KOPT-K1 (cell line): ENCODE measurements around the gene ABTB2.
"Not testable (repeated sequence)": the region's sequence is repeated elsewhere in the genome, so short reads cannot be mapped to it uniquely, and the experiment has no call there.

Source experiments
- H3K27ac ChIP-seq: fragments of 200-600 bp; sonication (generic); 2 replicates; pipeline ENCODE4 v1.5.1; 2016; ENCODE audit warnings: antibody characterized with exemption, mild to moderate bottlenecking, low read depth, low read length; ENCODE audit not compliant: poor library complexity, severe bottlenecking
- H3K36me3 ChIP-seq: fragments of 200-600 bp; sonication (generic); 2 replicates; pipeline ENCODE4 v1.5.1; 2017; ENCODE audit warnings: antibody characterized with exemption, mild to moderate bottlenecking, low read length, moderate library complexity; ENCODE audit not compliant: insufficient read depth
- H3K9me3 ChIP-seq: fragments of 200-600 bp; sonication (generic); 2 replicates; pipeline ENCODE4 v1.5.1; 2017; ENCODE audit warnings: antibody characterized with exemption, low read length, mild to moderate bottlenecking; ENCODE audit not compliant: insufficient read depth, poor library complexity, severe bottlenecking

Gene ABTB2

DNA sequence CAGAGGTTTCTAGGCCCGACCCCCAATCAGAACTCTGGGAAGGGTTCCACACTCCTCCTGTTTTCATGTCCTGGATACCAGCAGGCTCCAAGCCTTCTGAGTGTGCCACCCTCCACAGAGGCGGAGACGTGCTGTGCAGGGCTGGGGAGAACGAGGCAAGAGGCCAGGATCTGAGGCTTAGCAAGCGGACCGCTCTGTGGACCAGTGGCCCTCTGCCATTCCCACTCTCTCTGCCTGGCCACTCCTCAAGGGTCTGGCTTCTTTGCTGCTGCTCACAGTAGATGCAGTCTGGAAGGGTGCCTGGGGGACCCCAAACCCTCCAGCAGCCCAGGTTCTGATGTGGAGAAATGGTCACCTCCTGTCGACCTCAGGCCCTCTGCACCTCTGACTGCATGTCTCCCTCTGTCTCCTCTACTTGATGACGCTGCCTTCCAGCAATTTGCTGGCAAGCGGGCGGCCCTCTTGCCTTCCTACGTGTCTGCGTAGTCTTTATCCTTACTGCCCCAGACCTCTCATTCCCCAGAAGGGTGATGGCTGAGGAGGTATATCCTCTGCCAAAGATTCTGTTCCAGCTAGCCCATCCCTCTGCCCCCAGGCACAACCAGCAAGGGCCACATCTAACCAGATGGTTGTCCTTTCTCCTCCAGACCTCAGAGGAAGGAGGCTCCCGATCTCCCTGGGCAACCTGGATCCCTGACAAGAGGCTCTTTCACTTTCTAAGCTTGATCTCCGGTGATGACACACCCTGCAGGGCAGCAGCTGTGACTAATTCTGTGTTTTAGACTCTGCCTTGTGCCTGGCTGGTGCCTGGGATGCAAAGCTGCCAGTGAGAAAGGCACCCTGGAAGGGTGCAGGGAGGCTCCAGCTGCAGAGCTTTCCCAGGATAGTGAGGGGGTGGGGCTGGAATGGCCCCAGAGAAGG lies 165.1 kb downstream of the ABTB2 start:
- Histone ChIP-seq H3K36me3 (no peaks in the 10 kb centered on the region), H3K27ac (no peak overlapping the region), H3K9me3 (no peaks in the 10 kb centered on the region)

DNA sequence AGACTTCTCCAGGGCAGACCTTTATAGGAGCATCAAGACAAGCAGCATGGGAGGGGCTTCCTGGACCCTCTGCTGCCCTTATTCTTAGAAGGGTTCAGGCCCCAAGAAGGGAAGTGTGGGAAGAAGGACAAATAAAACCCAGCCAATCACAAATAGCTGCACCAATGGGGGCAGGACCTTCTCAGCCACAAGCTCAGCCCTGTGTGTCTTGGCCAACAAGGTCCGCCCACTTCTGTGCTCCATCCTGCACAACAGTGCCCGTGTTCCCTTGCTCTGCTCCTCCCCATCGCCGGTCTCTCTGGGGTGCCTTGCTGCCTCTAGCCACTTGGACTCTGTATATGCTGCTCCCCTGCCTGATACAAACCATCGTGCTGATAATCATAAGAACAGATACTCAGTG lies 166.2 kb downstream of the ABTB2 start:
- H3K27ac ChIP-seq, result no peak overlapping the region
- H3K36me3 ChIP-seq, result no peaks in the 10 kb centered on the region
- no peaks in the 10 kb centered on the region for H3K9me3 ChIP-seq

DNA sequence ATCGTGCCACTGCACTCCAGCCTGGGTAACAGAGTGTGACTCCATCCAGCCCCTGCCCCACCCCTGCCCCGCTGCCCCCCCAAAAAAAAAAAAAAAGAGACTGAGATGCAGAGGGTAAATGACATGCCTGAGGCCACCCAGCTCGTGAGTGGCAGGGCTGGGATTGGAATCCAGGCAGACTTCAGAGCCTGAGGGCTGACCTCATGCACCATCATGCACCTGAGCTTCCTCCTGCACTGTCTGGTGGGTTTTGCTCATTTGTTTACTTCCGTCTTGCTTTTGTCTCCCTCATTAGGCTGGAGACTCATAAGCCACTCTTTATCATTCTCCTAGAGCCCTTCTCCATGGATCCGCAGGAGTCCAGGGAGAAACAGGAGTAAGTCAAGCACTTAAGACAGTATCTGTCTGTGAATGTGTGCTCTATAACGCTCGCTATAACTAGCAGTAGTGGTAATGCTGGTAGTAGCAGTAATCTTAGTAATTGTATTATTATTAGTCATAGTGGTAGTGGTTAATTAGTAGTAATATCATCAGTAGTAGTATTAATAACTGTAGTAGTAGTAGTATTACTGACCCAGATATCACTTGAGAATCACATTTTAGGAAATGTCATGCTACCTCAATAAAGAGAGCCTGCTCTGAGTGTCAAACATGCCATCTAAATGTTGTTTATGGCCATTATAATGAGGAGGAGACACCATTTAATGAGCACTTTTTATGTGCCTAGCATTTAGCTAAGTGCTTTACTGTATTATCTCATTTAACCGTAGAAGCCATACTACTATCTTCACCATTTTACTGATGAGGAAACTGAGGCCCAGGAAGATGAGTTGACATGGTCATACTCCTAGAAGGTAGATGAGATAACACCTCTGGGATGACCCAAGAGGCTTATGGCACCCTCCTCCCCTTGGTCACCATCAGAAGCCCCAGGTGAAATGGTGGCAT lies 167.3 kb downstream of the ABTB2 start:
- H3K27ac ChIP-seq, result no peak overlapping the region
- no peaks in the 10 kb centered on the region for H3K36me3 ChIP-seq
- no peaks in the 10 kb centered on the region for H3K9me3 ChIP-seq

DNA sequence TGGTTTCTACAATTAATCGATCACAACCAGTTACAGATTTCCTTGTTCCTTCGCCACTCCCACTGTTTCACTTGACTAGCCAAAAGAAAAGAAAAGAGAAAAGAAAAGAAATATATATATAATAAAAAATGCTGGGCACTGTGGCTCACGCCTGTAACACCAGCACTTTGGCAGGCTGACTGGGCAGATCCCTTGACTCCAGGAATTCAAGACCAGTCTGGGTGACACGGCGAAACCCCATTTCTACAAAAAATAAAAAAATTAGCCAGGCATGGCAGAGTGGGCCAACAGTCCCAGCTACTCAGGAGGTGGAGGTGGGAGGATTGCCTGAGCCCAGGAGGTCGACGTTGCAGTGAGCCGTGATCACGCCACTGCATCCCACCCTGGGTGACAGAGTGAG lies 168.6 kb downstream of the ABTB2 start:
- Histone ChIP-seq H3K36me3 (no peaks in the 10 kb centered on the region), H3K9me3 (no peaks in the 10 kb centered on the region), H3K27ac (no peak overlapping the region)

DNA sequence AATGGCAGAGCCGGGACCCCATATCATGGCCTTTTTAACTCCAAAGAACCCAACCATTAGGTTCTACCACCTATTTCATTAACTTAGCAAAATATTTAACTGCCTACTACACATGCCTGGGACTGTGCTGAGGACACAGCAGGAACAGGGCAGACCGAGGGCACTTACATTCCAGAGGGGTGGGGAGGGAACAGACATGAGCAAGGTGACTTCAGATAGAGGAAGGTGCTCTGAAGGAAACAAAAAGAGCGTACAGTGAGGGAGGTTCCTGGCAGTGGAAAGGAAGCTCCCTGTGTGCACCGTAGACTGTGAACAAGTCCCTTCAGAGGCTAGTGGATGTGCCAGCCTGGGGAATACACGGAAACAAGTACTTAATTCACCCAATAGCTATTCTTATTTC lies 169.6 kb downstream of the ABTB2 start:
- Histone ChIP-seq H3K9me3 (no peaks in the 10 kb centered on the region), H3K36me3 (no peaks in the 10 kb centered on the region)

DNA sequence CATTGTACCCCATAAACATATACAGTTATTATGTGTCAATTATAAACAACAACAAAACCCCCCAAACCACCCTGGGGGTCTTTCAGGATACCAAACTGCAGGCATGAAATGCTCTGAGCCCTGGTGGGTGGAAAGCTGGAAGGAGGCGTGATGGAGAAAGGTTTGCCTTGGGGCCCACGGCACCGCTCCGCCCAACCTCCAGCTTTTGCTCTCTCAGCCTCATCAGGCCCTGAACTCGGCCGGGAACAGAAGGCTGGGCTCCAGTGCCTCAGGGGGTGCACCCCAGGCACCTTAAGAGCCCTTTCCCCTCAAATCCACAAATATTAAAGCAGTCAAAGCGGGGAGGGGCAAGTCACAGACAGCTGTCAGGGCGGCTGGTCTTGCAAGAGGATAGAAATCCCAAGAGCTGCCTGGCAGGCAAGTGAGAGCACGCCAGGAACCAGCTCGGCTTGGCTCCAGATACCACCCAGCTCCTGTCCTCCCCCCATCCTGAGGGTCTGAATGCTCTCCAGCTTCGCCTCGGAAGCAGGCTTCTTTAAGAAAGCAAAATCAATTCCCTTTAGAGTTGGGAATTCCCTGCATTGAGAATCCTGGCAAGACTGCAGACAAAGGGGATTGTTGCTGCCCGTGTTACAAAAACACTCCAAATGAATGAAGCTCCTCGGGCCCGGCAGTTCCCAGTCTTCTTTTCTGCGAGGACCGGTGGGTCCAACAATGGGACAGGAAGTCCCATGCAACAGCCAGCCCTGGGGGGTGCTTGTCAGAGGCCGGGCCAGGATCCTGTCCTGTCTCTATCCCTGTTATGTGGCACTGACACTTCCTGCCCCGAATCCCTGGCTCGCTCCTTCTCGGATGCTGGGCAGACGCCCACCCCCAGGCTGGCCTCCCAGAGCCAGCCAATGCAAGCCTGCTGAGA lies 171.6 kb downstream of the ABTB2 start:
- Histone ChIP-seq H3K9me3 (no peaks in the 10 kb centered on the region), H3K36me3 (no peaks in the 10 kb centered on the region), H3K27ac (no peak overlapping the region)

More for the DNA sequence above, 169.6 kb downstream of the ABTB2 start:
- H3K27ac ChIP-seq, result no peak overlapping the region

DNA sequence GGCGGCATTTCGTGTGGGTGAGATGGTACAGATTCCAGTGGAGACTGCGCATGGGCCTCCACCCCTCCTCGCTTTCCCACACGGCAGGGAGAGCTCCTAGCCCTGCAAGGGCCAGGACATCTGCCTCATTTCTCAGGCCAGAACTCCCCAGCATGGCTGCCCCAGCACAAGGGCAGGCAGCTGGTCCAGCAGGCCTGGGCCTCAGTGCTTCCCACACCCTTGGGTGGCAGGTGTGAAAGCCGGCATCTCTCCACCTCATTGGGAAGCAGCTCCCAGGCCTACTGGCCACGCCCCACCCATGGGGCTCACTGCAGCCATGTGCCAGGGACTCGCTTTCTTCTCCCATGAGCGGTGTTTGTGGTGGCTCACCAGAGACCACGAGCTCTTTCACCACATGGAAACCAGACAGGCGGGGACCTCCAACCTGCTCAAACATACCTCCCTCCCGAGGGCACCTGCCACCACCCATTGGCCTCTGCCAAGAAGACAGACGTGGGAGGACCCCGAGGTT lies 173.2 kb downstream of the ABTB2 start:
- Histone ChIP-seq H3K27ac (no peak overlapping the region), H3K9me3 (no peaks in the 10 kb centered on the region)

DNA sequence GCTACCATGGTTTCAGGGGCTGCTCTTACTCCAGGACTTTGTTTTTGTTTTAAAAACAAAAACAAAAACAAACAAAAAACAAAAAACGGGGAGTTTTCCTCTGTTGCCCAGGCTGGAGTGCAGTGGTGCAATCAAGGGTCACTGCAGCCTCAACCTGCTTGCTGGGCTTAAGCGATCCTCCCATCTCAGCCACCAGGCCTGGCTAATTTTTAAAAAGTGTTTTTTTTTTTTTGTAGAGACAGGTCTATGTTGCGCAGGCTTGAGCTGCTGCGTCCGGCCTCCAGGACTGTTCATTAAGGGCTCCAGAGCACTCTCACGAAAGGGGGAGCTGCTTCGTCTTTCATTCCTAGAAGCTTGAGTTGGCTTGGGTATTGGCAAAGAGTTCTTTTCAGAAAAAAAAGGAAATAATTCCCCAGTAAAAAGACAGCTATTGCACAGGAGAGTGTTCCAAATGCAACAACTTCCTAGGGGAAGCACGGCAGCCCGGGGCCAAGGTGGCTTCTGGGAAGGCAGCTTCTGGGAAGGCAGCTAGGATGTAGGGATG lies 173.9 kb downstream of the ABTB2 start:
- no peaks in the 10 kb centered on the region for H3K9me3 ChIP-seq
- H3K36me3 ChIP-seq, result no peaks in the 10 kb centered on the region
- no peak overlapping the region for H3K27ac ChIP-seq

More for the DNA sequence above, 173.2 kb downstream of the ABTB2 start:
- H3K36me3 ChIP-seq, result no peaks in the 10 kb centered on the region

DNA sequence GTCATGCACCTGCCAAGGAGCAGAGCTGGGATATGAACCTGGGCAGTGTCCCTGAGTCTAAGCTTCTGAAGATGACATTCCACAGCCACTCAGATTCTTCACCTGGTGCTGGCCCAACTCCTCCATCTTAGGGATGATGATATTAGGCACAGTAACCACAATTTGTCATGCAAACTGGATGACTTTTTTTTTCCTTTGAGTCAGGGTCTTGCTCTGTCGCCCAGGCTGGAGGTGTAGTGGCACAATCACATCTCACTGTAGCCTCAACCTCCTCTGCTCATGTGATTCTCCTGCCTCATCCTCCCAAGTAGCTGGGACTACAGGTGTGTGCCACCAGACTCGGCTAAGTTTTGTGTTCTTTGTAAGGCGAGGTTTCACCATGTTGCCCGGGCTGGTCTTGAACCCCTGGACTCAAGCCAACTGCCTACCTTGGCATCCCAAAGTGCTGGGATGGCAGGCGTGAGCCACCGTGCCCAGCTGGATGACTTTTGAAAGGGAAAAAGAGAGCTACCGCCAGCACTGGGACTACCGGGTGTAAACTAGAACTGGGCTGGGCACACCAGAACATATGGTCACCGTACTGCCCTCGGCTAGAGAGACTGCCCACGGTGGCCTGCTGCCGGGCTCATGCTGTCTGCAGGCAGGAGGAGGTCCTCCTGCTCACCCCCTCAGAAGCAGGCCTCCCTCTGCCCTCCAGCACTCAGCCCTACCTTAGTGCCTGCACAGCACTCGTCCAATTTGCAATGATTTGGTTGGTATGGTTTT lies 174.7 kb downstream of the ABTB2 start:
- Histone ChIP-seq H3K36me3 (no peaks in the 10 kb centered on the region), H3K27ac (no peak overlapping the region), H3K9me3 (no peaks in the 10 kb centered on the region)

DNA sequence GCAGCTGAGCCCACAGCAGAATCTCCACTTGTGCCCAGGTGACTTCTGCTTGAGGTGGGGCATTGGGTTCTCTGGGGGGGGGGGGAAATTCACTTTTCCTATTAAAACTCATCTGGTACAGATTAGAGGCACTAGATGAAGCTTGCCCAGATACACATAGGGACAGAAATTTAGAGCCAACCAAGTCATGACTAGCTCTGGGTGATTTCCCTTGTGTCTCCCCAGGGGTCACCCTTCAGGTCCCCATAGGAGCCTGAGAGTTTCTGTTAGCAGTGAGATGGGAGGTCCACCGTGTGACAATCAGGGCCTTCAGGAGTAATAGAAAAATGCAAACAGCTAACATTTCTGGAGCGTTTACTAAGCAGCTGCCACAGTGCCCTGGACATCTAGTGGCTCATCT lies 175.4 kb downstream of the ABTB2 start:
- H3K36me3 ChIP-seq, result no peaks in the 10 kb centered on the region
- H3K27ac ChIP-seq, result no peak overlapping the region
- no peaks in the 10 kb centered on the region for H3K9me3 ChIP-seq

DNA sequence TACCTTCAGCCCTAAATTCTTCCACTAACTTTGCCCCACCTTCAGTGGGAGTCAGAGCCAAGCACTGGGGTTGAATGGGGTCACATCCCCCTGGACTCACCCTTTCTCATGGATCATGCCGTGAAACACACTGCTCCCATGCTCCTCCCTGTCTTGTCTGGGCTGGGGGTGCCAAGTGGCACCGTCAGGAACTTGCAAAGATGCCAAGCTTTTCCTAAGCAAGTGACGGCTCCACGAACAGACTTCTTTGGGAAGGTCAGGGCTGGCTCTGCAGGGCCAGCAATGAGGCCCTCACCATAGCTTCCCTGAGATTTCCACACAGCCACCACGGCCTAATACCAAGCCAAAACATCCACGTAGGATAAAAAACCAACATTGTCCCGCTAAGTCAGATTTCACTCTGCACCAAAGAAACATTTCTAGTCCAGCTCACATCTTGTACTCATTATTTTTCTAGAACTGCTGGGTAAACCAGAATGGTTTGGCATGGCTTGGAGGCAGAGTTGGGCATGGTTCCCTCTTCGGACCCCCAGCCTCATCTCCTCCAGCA lies 175.9 kb downstream of the ABTB2 start:
- no peak overlapping the region for H3K27ac ChIP-seq
- H3K36me3 ChIP-seq, result no peaks in the 10 kb centered on the region
- H3K9me3 ChIP-seq, result no peaks in the 10 kb centered on the region

DNA sequence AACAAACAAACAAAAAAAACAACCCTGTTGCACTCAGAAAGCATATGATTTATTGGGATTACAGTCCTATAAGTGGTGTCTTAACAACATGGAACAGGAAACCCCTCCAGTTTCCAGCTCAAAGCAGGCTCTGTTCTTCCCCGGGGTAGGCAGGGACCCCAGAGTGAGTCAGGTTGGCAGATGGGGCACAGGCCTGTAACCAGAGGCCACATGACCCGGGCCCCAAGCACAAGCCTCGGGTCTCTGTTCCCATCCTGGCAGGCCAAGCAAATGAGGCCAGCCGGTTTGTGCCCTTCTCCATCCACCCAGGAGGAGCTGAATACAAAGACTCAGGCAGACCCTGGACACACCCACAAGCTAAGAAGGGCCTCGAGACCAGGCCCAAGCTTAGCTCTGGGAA lies 176.6 kb downstream of the ABTB2 start:
- H3K36me3 ChIP-seq, result no peaks in the 10 kb centered on the region
- no peak overlapping the region for H3K27ac ChIP-seq
- no peaks in the 10 kb centered on the region for H3K9me3 ChIP-seq

DNA sequence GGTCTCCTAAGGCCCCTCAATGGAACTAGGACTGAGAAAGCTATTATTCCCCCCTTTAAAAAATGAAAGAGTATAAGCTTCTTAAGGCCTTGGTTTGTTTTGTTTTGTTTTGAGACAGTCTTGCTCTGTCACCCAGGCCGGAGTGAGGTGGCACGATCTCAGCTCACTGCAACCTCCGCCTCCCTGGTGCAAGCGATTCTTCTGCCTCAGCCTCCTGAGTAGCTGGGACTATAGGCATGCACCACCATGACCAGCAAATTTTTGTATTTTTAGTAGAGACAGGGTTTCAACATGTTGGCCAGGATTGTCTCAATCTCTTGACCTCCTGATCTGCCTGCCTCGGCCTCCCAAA lies 177.0 kb downstream of the ABTB2 start:
- not testable (repeated sequence) for H3K27ac ChIP-seq, H3K9me3 ChIP-seq, H3K36me3 ChIP-seq
